Panc1 (cell line): ENCODE measurements around the gene C12orf75. TPM values are rescaled to one million over a fixed set of nuclear protein-coding genes. Genes with fewer than 3 reads are reported as not detected.

ENCODE experiments used
- ATAC-seq: fragments of 200-7000 bp; cut with Tn5 transposase; 2 replicates; pipeline ENCODE4 v1.9.1; 2020; ENCODE audit warnings: mild to moderate bottlenecking, moderate library complexity
- BruUV-seq: library from RNA; stranded (reverse); fragments of 400-500 nt; replicated peaks from 2 replicates; lab custom pipeline; 2021; lab: Mats Ljungman, UMichigan
- CTCF ChIA-PET: fragments of 300-600 bp; sonication (Branson Sonifier 250); formaldehyde crosslinking; loops from one replicate; lab custom pipeline; 2022; ENCODE audit warnings: antibody characterized with exemption; lab: Charles Lee
- POLR2A ChIA-PET: fragments of 300-600 bp; sonication (Branson Sonifier 250); formaldehyde crosslinking; loops from one replicate; lab custom pipeline; 2022; ENCODE audit warnings: antibody characterized with exemption; lab: Charles Lee
- DNase-seq: peaks from one replicate; pipeline ENCODE4 v3.0.0-alpha.2; 2010; ENCODE audit warnings: low read depth, low spot score
- H3K27ac ChIP-seq: 2 replicates; pipeline ENCODE4 v1.5.1; 2011; ENCODE audit warnings: mild to moderate bottlenecking, low read length, inconsistent platforms
- H3K27me3 ChIP-seq: fragments of 200-500 bp; sonication (Bioruptor generic); 2 replicates; pipeline ENCODE4 v1.6.0; 2014; ENCODE audit warnings: low read length, inconsistent platforms; ENCODE audit not compliant: control insufficient read depth, insufficient read depth
- H3K36me3 ChIP-seq: fragments of 200-500 bp; sonication (Bioruptor generic); 2 replicates; pipeline ENCODE4 v1.5.1; 2014; ENCODE audit warnings: inconsistent platforms, mild to moderate bottlenecking, low read length, moderate library complexity; ENCODE audit not compliant: control insufficient read depth, insufficient read depth
- H3K4me1 ChIP-seq: 2 replicates; pipeline ENCODE4 v1.5.1; 2011; ENCODE audit warnings: inconsistent platforms, mild to moderate bottlenecking, low read length, moderate library complexity; ENCODE audit not compliant: control insufficient read depth, insufficient read depth
- H3K4me3 ChIP-seq, 2 experiments: 2 replicates each; pipeline ENCODE4 v1.5.1; 2011 to 2012; ENCODE audit warnings: low read depth in 2 of 2, low read length in 2 of 2, mild to moderate bottlenecking in 2 of 2, inconsistent platforms in 1 of 2, moderate library complexity in 1 of 2
- H3K9me3 ChIP-seq: fragments of 200-500 bp; sonication (Bioruptor generic); 2 replicates; pipeline ENCODE4 v1.5.1; 2014; ENCODE audit warnings: low read depth, mild to moderate bottlenecking, inconsistent platforms, low read length, moderate library complexity; ENCODE audit not compliant: control insufficient read depth, insufficient read depth
- POLR2AphosphoS5 ChIP-seq: IDR thresholded peaks from 2 replicates; pipeline ENCODE4 v1.6.1; 2012; ENCODE audit warnings: mild to moderate bottlenecking, low read depth, low read length, moderate library complexity
- REST ChIP-seq, 2 experiments: IDR thresholded peaks; 2 replicates each; pipeline ENCODE4 v1.6.1; 2011 to 2012; ENCODE audit warnings: low read depth in 2 of 2, control low read depth in 1 of 2, low read length in 1 of 2, mild to moderate bottlenecking in 1 of 2, moderate library complexity in 1 of 2; ENCODE audit not compliant: insufficient read depth in 1 of 2
- SIN3A ChIP-seq: IDR thresholded peaks from 2 replicates; pipeline ENCODE4 v1.6.1; 2012; ENCODE audit warnings: low read depth, mild to moderate bottlenecking, low read length, moderate library complexity, borderline replicate concordance; ENCODE audit not compliant: insufficient read depth
- TCF7L2 ChIP-seq: IDR thresholded peaks from 2 replicates; pipeline ENCODE4 v1.6.1; 2011; ENCODE audit warnings: mild to moderate bottlenecking, low read depth, low read length, inconsistent platforms
- in situ Hi-C: cut with HindIII; loops from 2 replicates; pipeline ENCODE4 v1.10.0; 2016; ENCODE audit warnings: low sequenced_read_pairs, low pct_unique_long_range_greater_than_20kb
- intact Hi-C: fragments of 100-400 bp; cut with micrococcal nuclease; formaldehyde crosslinking; loops from one replicate; pipeline ENCODE4 v1.10.0; 2022; ENCODE audit not compliant: unreplicated experiment
- total RNA-seq: library from RNA; stranded (reverse); gene quantifications from one replicate; pipeline ENCODE4 v1.2.1, GENCODE V29; 2021; ENCODE audit not compliant: unreplicated experiment
- TF ChIP-seq, protein P1 (sequence below): fragments of 450-650 bp; IDR thresholded peaks from 2 replicates; pipeline ENCODE4 v1.5.1; 2017; ENCODE audit warnings: mild to moderate bottlenecking

Gene C12orf75
- total RNA-seq, 1 experiment from 2014 or later, result 132 TPM

DNA sequence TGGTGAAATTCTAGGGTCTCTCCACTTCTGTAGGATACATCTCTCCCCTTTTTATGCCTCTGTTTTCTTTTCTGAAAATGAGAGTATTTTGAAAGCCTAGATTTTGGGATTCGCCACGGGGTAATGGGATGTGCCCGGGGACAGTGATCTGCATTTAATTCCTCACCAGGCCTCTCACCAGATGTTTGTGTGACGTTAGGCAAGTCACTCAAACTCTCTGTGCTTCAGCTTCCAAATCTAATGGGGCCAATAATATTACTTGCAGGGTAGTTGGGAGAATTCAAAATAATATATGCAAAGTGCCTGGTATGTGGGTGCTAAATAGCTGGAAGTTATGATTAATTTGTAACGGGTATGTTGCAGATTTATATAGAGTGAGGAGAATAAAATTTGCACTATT, 78.8 kb downstream of the C12orf75 start:
- no peak for DNase-seq
- in situ Hi-C loops (no loop called here), intact Hi-C loops (no loop called here)
- Histone ChIP-seq H3K4me1 (no peaks in the 10 kb centered on the region), H3K27me3 (no peaks in the 10 kb centered on the region), H3K27ac (no peak overlapping the region), H3K4me3 (no peak overlapping the region), H3K9me3 (no peaks in the 10 kb centered on the region), H3K36me3 (no peaks in the 10 kb centered on the region)
- ChIA-PET POLR2A (no interaction called here), CTCF (no interaction called here)
- TF ChIP-seq REST (IDR thresholded peaks at IDR 0.05; ENCODE audit: insufficient read depth in 1 of 2, low read depth in 2 of 2, low read length in 1 of 2) (no peak), POLR2AphosphoS5 (no peak)
- TF ChIP-seq, protein P1, sequence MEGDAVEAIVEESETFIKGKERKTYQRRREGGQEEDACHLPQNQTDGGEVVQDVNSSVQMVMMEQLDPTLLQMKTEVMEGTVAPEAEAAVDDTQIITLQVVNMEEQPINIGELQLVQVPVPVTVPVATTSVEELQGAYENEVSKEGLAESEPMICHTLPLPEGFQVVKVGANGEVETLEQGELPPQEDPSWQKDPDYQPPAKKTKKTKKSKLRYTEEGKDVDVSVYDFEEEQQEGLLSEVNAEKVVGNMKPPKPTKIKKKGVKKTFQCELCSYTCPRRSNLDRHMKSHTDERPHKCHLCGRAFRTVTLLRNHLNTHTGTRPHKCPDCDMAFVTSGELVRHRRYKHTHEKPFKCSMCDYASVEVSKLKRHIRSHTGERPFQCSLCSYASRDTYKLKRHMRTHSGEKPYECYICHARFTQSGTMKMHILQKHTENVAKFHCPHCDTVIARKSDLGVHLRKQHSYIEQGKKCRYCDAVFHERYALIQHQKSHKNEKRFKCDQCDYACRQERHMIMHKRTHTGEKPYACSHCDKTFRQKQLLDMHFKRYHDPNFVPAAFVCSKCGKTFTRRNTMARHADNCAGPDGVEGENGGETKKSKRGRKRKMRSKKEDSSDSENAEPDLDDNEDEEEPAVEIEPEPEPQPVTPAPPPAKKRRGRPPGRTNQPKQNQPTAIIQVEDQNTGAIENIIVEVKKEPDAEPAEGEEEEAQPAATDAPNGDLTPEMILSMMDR, result no peak
- no TSS peak for BruUV-seq
- ATAC-seq, result no peak

GRCh38 chr12:105409801-105410471, 79.4 kb downstream of the C12orf75 start:
- Histone ChIP-seq H3K9me3 (no peaks in the 10 kb centered on the region), H3K27ac (no peak overlapping the region), H3K36me3 (no peaks in the 10 kb centered on the region), H3K4me3 (no peak overlapping the region), H3K27me3 (no peaks in the 10 kb centered on the region), H3K4me1 (no peaks in the 10 kb centered on the region)
- DNase-seq (no peak), ATAC-seq (no peak)
- no TSS peak for BruUV-seq
- in situ Hi-C loops (no loop called here), intact Hi-C loops (no loop called here)
- ChIA-PET POLR2A (no interaction called here), CTCF (no interaction called here)
- no peak for TF ChIP-seq SIN3A

- DNase-seq, result no peak
- Histone ChIP-seq H3K27me3 (no peaks in the 10 kb centered on the region), H3K4me3 (no peak overlapping the region), H3K9me3 (no peaks in the 10 kb centered on the region), H3K36me3 (no peaks in the 10 kb centered on the region), H3K27ac (no peak overlapping the region), H3K4me1 (no peaks in the 10 kb centered on the region)
- TF ChIP-seq POLR2AphosphoS5, result no peak
- no peak for TF ChIP-seq REST (IDR thresholded peaks at IDR 0.05; ENCODE audit: insufficient read depth in 1 of 2, low read depth in 2 of 2, low read length in 1 of 2)
- no peak for TF ChIP-seq TCF7L2
- no peak for TF ChIP-seq SIN3A
- TF ChIP-seq, protein P1, result no peak
- CTCF ChIA-PET, result no interaction called here
- in situ Hi-C loops, result no loop called here
- POLR2A ChIA-PET, result no interaction called here
- BruUV-seq, result no TSS peak
- intact Hi-C loops, result no loop called here
- no peak for ATAC-seq
Measured at GRCh38 chr12:105413911-105414487, 83.5 kb downstream of the C12orf75 start.
